ENCODE results near the gene SPSB4.
A peak's percentile ranks its signal among the peaks of the same experiment; 100 is the strongest.

SPSB4 gene

GRCh38 chr3:141191097-141191749, 140.1 kb downstream of the SPSB4 start:
- FAIRE-seq (no peak), DNase-seq (ENCODE audit: extremely low spot score, insufficient read length, low read depth) (no peak)

- FAIRE-seq (peak; percentile 97), DNase-seq (ENCODE audit: extremely low spot score, insufficient read length, low read depth) (peak; percentile 53)
Observed at GRCh38 chr3:141192345-141192744, 141.2 kb downstream of the SPSB4 start.

GRCh38 chr3:141193066-141193830, 142.1 kb downstream of the SPSB4 start:
- DNase-seq (ENCODE audit: extremely low spot score, insufficient read length, low read depth) (no peak), FAIRE-seq (no peak)
